Skeletal muscle tissue (tissue), 4 donors: ENCODE measurements around the gene TRHDE. TPM values are rescaled to one million over a fixed set of nuclear protein-coding genes. Genes with fewer than 3 reads are reported as not detected.

Experiments
- H3K27ac ChIP-seq: one replicate; pipeline ENCODE4 v1.7.0; 2013; ENCODE audit warnings: mild to moderate bottlenecking, low read depth, low read length, inconsistent platforms
- H3K27me3 ChIP-seq, 3 donors: one replicate each; pipeline ENCODE4 v1.7.0; 2013; ENCODE audit warnings: low read length in 3 of 3; ENCODE audit not compliant: control insufficient read depth in 3 of 3, insufficient read depth in 3 of 3
- H3K36me3 ChIP-seq, 3 donors: one replicate each; pipeline ENCODE4 v1.7.0; 2013; ENCODE audit warnings: low read length in 3 of 3; ENCODE audit not compliant: control insufficient read depth in 3 of 3, insufficient read depth in 3 of 3
- H3K4me1 ChIP-seq, 3 donors: one replicate each; pipeline ENCODE4 v1.7.0; 2013; ENCODE audit warnings: low read length in 3 of 3, mild to moderate bottlenecking in 3 of 3; ENCODE audit not compliant: control insufficient read depth in 3 of 3, insufficient read depth in 3 of 3
- H3K4me3 ChIP-seq, 3 donors: one replicate each; pipeline ENCODE4 v1.7.0; 2013; ENCODE audit warnings: low read length in 3 of 3
- H3K9ac ChIP-seq, 3 donors: one replicate each; pipeline ENCODE4 v1.7.0; 2013; ENCODE audit warnings: low read length in 3 of 3, mild to moderate bottlenecking in 3 of 3, moderate library complexity in 2 of 3, low read depth in 1 of 3
- H3K9me3 ChIP-seq, 3 donors: one replicate each; pipeline ENCODE4 v1.7.0; 2013; ENCODE audit warnings: low read length in 3 of 3; ENCODE audit not compliant: control insufficient read depth in 3 of 3
- total RNA-seq: library from RNA; depleted of rRNA; stranded (reverse); fragments of >200 nt; gene quantifications from one replicate; pipeline ENCODE4 v1.2.3, GENCODE V29; 2014
- donor health status: Osteomylitis.

The TRHDE gene
- total RNA-seq, 1 donor from 2014 or later, result 6.8 TPM

DNA sequence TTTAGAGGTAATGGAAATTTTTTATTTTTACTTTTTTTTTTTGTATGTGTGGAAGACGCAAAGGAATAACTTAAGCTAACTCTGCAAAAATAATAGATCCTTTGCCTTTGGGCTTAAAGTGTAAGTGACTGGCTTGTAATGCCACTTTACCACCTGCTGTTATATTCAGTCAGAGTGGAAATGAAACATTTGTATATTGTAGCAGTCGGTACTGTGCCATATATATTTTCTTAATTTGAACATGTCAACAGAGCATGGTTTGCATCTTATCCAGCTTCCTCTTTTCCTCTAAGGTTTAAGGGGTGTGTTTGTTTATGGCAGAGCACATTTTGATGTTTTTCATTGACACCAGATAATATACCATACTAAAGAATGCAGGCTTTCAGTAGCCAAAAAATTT, 176.6 kb downstream of the TRHDE start:
- Histone ChIP-seq H3K9ac (no peak overlapping the region), H3K9me3 (no peaks in the 10 kb centered on the region), H3K36me3 (no peaks in the 10 kb centered on the region), H3K27ac (no peak overlapping the region), H3K27me3 (no peaks in the 10 kb centered on the region), H3K4me3 (no peak overlapping the region), H3K4me1 (no peaks in the 10 kb centered on the region)

DNA sequence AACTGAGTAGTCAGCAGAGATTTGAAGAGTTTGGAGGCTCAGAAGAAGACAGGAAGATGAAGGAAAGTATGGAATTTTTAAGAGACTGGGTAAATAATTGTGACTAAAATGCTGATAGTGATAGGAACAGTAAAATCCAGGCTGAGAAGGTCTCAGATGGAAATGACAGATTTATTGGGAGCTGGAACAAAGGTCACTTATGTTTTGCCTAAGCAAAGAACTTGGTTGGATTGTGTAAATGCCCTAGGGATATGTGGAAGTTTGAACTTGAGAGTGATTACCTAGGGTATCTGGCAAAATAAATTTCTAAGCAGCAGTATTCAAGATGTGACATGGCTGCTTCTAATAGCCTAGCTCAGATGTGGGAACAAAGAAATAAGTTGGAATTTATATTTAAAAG, 180.9 kb downstream of the TRHDE start:
- Histone ChIP-seq H3K9me3 (no peaks in the 10 kb centered on the region), H3K27me3 (no peaks in the 10 kb centered on the region), H3K9ac (no peak overlapping the region), H3K27ac (no peak overlapping the region), H3K36me3 (no peaks in the 10 kb centered on the region), H3K4me3 (no peak overlapping the region), H3K4me1 (no peaks in the 10 kb centered on the region)

DNA sequence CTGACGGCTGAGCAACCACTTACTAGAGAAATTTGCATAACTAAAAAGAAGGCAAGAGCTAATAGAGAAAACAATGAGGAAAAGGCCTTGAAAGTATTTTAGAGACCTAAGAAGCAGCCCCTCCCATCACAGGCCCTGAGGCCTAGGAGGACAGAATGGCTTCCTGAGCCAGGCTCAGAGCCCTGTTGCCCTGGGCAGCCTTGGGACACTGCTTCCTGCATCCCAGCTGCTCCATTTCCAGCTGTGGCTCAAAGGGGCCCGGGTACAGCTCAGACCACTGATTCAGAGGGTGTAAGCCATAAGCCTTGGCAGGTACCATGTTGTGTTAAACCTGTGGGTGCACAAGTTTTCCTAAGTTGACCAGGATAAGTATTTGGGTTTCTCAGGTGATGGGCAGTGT, 181.4 kb downstream of the TRHDE start:
- no peaks in the 10 kb centered on the region for H3K36me3 ChIP-seq
- H3K9me3 ChIP-seq, result no peaks in the 10 kb centered on the region
- H3K27me3 ChIP-seq, result no peaks in the 10 kb centered on the region

DNA sequence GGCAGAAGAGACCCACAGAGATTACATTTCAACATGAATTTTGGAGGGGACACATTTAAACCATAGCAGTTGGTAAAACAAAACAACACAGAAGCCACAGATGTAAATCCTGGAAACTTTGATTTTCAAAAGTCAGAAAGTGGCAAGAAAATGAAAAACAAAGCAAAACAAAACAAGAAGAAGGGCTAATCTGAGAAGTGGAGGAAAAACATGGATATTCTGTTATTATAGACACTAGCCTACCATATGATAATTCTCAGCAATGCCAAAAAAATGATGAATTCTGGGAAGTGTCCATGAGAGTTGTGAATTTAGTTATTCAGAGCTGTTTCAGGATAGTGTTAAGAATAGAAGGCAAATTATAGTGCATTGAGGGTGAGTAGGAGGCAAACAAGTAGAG, 192.3 kb downstream of the TRHDE start:
- Histone ChIP-seq H3K9me3 (no peaks in the 10 kb centered on the region), H3K27ac (no peak overlapping the region), H3K9ac (no peak overlapping the region), H3K4me1 (peaks cover 0 to 14% (median 5%) of the 10 kb centered on the region in 3 donors), H3K36me3 (no peaks in the 10 kb centered on the region), H3K27me3 (no peaks in the 10 kb centered on the region), H3K4me3 (no peak overlapping the region)

More for the DNA sequence above, 181.4 kb downstream of the TRHDE start:
- H3K9ac ChIP-seq, result no peak overlapping the region
- no peaks in the 10 kb centered on the region for H3K4me1 ChIP-seq
- no peak overlapping the region for H3K4me3 ChIP-seq
- H3K27ac ChIP-seq, result no peak overlapping the region

DNA sequence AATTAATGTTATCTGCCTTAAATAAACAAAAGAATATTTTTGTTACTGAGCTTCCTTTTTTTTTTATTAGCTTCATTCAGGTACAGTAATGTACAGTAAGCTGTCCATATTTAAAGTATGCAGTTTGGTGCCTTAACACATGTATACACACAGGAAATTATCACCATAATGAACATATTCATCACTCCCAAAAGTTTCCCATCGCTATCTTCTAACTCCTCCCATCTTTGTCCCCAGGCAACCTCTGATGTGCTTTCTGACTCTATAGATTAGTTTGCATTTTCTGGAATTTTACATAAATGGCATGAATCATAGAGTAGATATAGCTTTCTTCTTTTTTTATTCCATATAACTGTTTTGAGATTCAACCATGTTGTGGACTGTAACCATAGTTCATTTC, 193.0 kb downstream of the TRHDE start:
- H3K9ac ChIP-seq, result no peak overlapping the region
- no peaks in the 10 kb centered on the region for H3K36me3 ChIP-seq

DNA sequence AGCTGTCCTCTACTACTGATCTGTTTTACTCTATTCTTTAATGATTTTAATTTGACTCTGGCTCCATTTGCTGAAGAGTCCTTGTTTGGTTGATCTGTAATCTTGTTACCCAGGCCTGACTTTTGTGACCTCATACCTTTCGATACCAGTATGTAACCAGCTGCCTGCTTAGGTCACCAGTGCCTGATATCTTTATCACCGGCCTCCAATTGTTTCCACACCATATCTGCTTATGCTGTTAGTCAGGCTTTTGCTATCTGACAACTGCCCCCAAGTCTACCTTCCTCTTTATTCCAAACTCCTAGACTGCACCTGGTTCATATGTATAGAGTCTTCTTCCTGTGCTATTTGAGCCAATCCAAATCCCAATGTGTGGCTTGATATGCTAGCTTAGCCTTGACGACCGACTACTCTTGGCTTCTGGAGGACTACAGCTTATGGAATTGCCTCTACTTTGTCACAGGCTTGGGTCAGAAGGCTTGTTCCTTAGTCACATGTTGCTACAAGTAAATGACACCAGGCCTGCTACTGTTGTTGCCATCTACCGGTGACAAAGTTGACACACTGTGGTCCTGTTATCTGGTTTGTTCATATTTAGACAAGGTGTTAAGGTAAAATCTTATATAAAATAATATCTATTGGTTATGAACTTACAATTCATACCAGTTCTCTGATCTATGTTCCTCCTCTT, 193.9 kb downstream of the TRHDE start:
- H3K9ac ChIP-seq, result no peak overlapping the region
- H3K9me3 ChIP-seq, result no peaks in the 10 kb centered on the region
- H3K4me3 ChIP-seq, result no peak overlapping the region
- H3K27ac ChIP-seq, result no peak overlapping the region
- H3K36me3 ChIP-seq, result no peaks in the 10 kb centered on the region
- H3K27me3 ChIP-seq, result no peaks in the 10 kb centered on the region
- H3K4me1 ChIP-seq, result peaks cover 0 to 17% (median 5%) of the 10 kb centered on the region in 3 donors

More for the DNA sequence above, 193.0 kb downstream of the TRHDE start:
- H3K27ac ChIP-seq, result no peak overlapping the region
- H3K4me3 ChIP-seq, result no peak overlapping the region
- H3K27me3 ChIP-seq, result no peaks in the 10 kb centered on the region
- H3K9me3 ChIP-seq, result no peaks in the 10 kb centered on the region
- H3K4me1 ChIP-seq, result peaks cover 0 to 17% (median 5%) of the 10 kb centered on the region in 3 donors

DNA sequence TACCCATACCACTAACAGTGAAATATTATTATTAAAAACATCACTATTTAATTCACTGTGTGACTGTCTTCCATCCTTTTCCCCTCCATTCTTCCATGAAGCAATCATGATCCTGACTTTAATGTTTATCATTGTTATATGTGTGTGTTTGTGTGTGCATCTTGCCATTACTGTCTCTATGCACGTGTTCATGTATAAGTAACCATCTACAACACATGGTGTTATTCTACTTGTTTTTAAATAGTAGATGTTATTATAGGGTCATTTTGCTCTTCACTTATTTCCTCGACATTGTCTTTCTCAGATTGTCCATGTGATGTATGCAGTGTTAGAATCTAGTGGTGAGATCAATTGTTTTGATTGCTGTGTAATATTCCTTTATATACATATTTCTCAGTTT, 195.8 kb downstream of the TRHDE start:
- Histone ChIP-seq H3K9ac (no peak overlapping the region), H3K36me3 (no peaks in the 10 kb centered on the region), H3K4me1 (peaks cover 0 to 17% (median 5%) of the 10 kb centered on the region in 3 donors), H3K9me3 (no peaks in the 10 kb centered on the region), H3K4me3 (no peak overlapping the region), H3K27ac (peak overlapping the region; percentile 46), H3K27me3 (no peaks in the 10 kb centered on the region)

DNA sequence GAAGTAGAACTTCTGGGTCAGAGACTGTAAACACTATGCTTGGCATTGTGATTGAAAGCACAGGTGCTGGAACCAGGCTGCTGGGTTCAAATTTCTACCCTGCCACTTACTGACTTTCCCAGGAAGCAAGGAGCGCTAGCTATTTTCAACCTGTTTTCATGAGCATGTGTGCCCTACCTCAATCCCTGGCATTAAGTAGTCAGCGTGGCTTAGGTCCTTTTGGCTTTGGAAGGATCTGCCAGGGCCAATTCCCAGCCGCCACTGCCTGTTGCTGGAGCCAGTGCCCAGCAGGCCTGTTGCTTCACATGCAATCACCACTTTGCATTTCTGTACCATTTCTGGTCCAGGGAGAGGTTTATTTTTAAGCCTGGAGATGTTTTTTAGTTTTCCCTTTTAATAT, 196.3 kb downstream of the TRHDE start:
- no peaks in the 10 kb centered on the region for H3K9me3 ChIP-seq
- peak overlapping the region; percentile 46 for H3K27ac ChIP-seq
- no peak overlapping the region for H3K4me3 ChIP-seq
- H3K9ac ChIP-seq, result no peak overlapping the region
- no peaks in the 10 kb centered on the region for H3K27me3 ChIP-seq
- no peaks in the 10 kb centered on the region for H3K36me3 ChIP-seq
- peaks cover 0 to 17% (median 5%) of the 10 kb centered on the region in 3 donors for H3K4me1 ChIP-seq

DNA sequence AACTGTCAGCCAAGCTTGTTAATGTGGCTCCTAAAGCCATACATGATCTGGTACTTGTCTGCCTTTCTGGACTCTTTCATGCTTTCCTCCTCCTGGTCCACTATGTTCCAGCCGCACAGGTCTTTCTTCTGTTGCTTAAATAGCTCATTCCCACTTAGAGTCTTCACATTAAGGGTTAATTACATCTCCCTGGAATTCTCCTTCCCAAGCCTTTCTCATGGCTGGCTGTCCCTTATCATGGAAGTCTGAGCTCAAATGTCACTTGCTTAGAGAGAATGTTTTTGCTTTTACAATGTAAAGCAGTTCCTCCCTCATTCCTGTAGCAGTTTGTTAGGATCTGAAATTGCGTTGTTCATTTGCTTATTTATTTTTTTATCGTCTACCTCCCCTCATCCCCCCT, 199.6 kb downstream of the TRHDE start:
- no peaks in the 10 kb centered on the region for H3K9me3 ChIP-seq
- peaks cover 0 to 17% (median 5%) of the 10 kb centered on the region in 3 donors for H3K4me1 ChIP-seq
- no peak overlapping the region for H3K27ac ChIP-seq
- H3K36me3 ChIP-seq, result no peaks in the 10 kb centered on the region
- no peak overlapping the region for H3K9ac ChIP-seq
- H3K27me3 ChIP-seq, result no peaks in the 10 kb centered on the region
- H3K4me3 ChIP-seq, result no peak overlapping the region

DNA sequence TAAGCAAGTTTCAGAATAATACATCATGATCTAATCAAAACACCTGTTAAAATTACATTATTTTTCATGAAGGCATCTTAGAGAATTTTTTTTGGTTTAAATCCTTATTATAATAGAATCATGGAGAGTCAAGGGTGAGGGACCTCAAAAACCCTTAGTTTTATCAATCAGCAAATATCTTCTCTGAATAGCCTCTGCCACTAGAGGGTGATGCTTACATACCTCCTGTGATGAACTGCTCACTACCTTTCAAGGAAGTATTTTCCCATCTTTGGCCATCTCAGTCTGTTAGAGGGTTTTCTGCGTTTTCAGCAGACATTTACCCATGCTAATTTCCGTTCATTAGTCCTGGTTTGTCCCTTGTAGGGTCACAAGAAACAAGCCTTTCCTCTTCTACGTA, 200.2 kb downstream of the TRHDE start:
- Histone ChIP-seq H3K4me3 (no peak overlapping the region), H3K27me3 (no peaks in the 10 kb centered on the region), H3K9ac (no peak overlapping the region), H3K36me3 (no peaks in the 10 kb centered on the region), H3K27ac (no peak overlapping the region), H3K4me1 (peaks cover 0 to 17% (median 5%) of the 10 kb centered on the region in 3 donors), H3K9me3 (no peaks in the 10 kb centered on the region)
